GM21737 (cell line): ENCODE results near the gene DAGLB.
"Not testable (repeated sequence)": the region's sequence is repeated elsewhere in the genome, so short reads cannot be mapped to it uniquely, and the experiment has no call there.

Experiments
- ATAC-seq: cut with Tn5 transposase; IDR thresholded peaks from one replicate; pipeline ENCODE4 v1.9.1; 2021; ENCODE audit warnings: mild to moderate bottlenecking, moderate library complexity; ENCODE audit not compliant: unreplicated experiment

Gene DAGLB

GRCh38 chr7:6401536-6401935, 46.2 kb downstream of the DAGLB start:
- no peak for ATAC-seq

- ATAC-seq, result not testable (repeated sequence)
These were observed 47.3 kb downstream of the DAGLB start for GRCh38 chr7:6400243-6401105.

- no peak for ATAC-seq
These were observed 48.4 kb downstream of the DAGLB start for GRCh38 chr7:6399351-6399750.

- no peak for ATAC-seq
These were observed 48.8 kb downstream of the DAGLB start for GRCh38 chr7:6398943-6399342.

GRCh38 chr7:6397759-6398495, 49.8 kb downstream of the DAGLB start:
- not testable (repeated sequence) for ATAC-seq

- ATAC-seq, result no peak
These were observed 51.7 kb downstream of the DAGLB start for GRCh38 chr7:6395898-6396595.

- ATAC-seq, result no peak
These were observed 53.6 kb downstream of the DAGLB start for GRCh38 chr7:6394114-6394513.

GRCh38 chr7:6393667-6394056, 54.1 kb downstream of the DAGLB start:
- ATAC-seq, result no peak

- peak; percentile 76 for ATAC-seq
These were observed 54.8 kb downstream of the DAGLB start for GRCh38 chr7:6392712-6393666.

- no peak for ATAC-seq
These were observed 58.0 kb downstream of the DAGLB start for GRCh38 chr7:6389728-6390127.

GRCh38 chr7:6387734-6388294, 59.9 kb downstream of the DAGLB start:
- ATAC-seq, result no peak

GRCh38 chr7:6386779-6387178, 61.0 kb downstream of the DAGLB start:
- no peak for ATAC-seq

- ATAC-seq, result no peak
These were observed 61.7 kb downstream of the DAGLB start for GRCh38 chr7:6385909-6386560.

GRCh38 chr7:6385110-6385781, 62.5 kb downstream of the DAGLB start:
- ATAC-seq, result no peak

GRCh38 chr7:6384327-6384726, 63.4 kb downstream of the DAGLB start:
- ATAC-seq, result no peak

- no peak for ATAC-seq
These were observed 64.9 kb downstream of the DAGLB start for GRCh38 chr7:6382817-6383216.

- not testable (repeated sequence) for ATAC-seq
These were observed 65.9 kb downstream of the DAGLB start for GRCh38 chr7:6381846-6382245.

- ATAC-seq, result no peak
These were observed 67.3 kb downstream of the DAGLB start for GRCh38 chr7:6380310-6381095.
